ENCODE results near the gene MANF.

GRCh38 chr3:51426921-51427320 lies 41.8 kb downstream of the MANF start:
- no peak for TF ChIP-seq CTCF (IDR thresholded peaks at IDR 0.05 in 8 of 11, conservative IDR thresholded peaks at IDR 0.05 in 3 of 11)
- TF ChIP-seq POLR2A (IDR thresholded peaks at IDR 0.05): no peak
- TF ChIP-seq POLR2AphosphoS5 (IDR thresholded peaks at IDR 0.05): no peak
